GM12878 (cell line): ENCODE results near the gene MRPS27. TPM values are rescaled to one million over a fixed set of nuclear protein-coding genes. Genes with fewer than 3 reads are reported as not detected.

Experiments
- ATAC-seq: fragments of 200-7000 bp; cut with Tn5 transposase; 3 replicates; pipeline ENCODE4 v1.9.1; 2020; ENCODE audit warnings: mild to moderate bottlenecking, moderate library complexity
- BruUV-seq: library from RNA; stranded (reverse); fragments of 400-500 nt; replicated peaks from 2 replicates; lab custom pipeline; 2021; lab: Mats Ljungman, UMichigan
- CTCF ChIA-PET: fragments of 300-600 bp; sonication (Branson Sonifier 250); formaldehyde crosslinking; extraction: SDS; loops from one replicate; lab custom pipeline; 2021; ENCODE audit warnings: inconsistent platforms; lab: Yijun Ruan, JAX
- POLR2A ChIA-PET: fragments of 350-600 bp; formaldehyde crosslinking; extraction: SDS; loops from one replicate; lab custom pipeline; 2021; ENCODE audit warnings: inconsistent platforms; lab: Charles Lee
- RAD21 ChIA-PET: fragments of 300-600 bp; sonication (Branson Sonifier 250); formaldehyde crosslinking; loops from one replicate; lab custom pipeline; 2023; ENCODE audit warnings: antibody characterized with exemption; ENCODE audit not compliant: unreplicated experiment; lab: Charles Lee
- SMC1A ChIA-PET: fragments of 300-600 bp; sonication (Branson Sonifier 250); formaldehyde crosslinking; loops from one replicate; lab custom pipeline; 2023; ENCODE audit not compliant: unreplicated experiment, uncharacterized antibody; lab: Charles Lee
- DNase-seq: peaks from one replicate; pipeline ENCODE4 v3.0.0-alpha.2; 2011; ENCODE audit warnings: low read depth, low spot score
- FAIRE-seq: peaks from 3 replicates; lab custom pipeline; 2011; peaks lifted over from hg19 to GRCh38; lab: Jason Lieb, UNC
- H2AFZ ChIP-seq: 2 replicates; pipeline ENCODE4 v1.6.0; 2011; ENCODE audit warnings: low read depth, low read length, control low read depth; ENCODE audit not compliant: control insufficient read depth
- H3K27ac ChIP-seq: 2 replicates; pipeline ENCODE4 v1.5.1; 2011; ENCODE audit warnings: control low read depth; ENCODE audit not compliant: control insufficient read depth, insufficient read depth
- H3K27me3 ChIP-seq, 2 experiments: replicated peaks in 1 of 2; 2 replicates each; pipeline versions ENCODE4 v1.6.0 to v1.6.1; 2011; ENCODE audit warnings: low read length in 1 of 2; ENCODE audit not compliant: control insufficient read depth in 2 of 2, insufficient read depth in 2 of 2
- H3K36me3 ChIP-seq, 2 experiments: 2 replicates each; pipeline ENCODE4 v1.5.1; 2011; ENCODE audit warnings: low read length in 1 of 2; ENCODE audit not compliant: control insufficient read depth in 2 of 2, insufficient read depth in 2 of 2
- H3K4me1 ChIP-seq: 2 replicates; pipeline ENCODE4 v1.6.1; 2011; ENCODE audit warnings: mild to moderate bottlenecking, low read length, moderate library complexity, mixed read lengths; ENCODE audit not compliant: control insufficient read depth, insufficient read depth
- H3K4me2 ChIP-seq: 2 replicates; pipeline ENCODE4 v1.6.0; 2011; ENCODE audit warnings: control low read depth; ENCODE audit not compliant: control insufficient read depth, insufficient read depth
- H3K4me3 ChIP-seq: fragments of 200-600 bp; sonication (generic); 2 replicates; pipeline ENCODE4 v1.5.1; 2016
- H3K79me2 ChIP-seq: 2 replicates; pipeline ENCODE4 v1.6.0; 2011; ENCODE audit warnings: low read length; ENCODE audit not compliant: control insufficient read depth, insufficient read depth
- H3K9ac ChIP-seq: 2 replicates; pipeline ENCODE4 v1.8.0; 2011; ENCODE audit warnings: low read length, control low read depth, mixed read lengths; ENCODE audit not compliant: control insufficient read depth, insufficient read depth
- H3K9me3 ChIP-seq: replicated peaks from 3 replicates; pipeline ENCODE4 v1.5.1; 2011; ENCODE audit warnings: mild to moderate bottlenecking, low read length; ENCODE audit not compliant: control insufficient read depth, insufficient read depth
- H4K20me1 ChIP-seq: 2 replicates; pipeline ENCODE4 v1.6.0; 2011; ENCODE audit not compliant: control insufficient read depth, insufficient read depth
- ASH2L ChIP-seq: fragments of 300-600, 200-600 bp; sonication (generic); IDR thresholded peaks from 2 replicates; pipeline ENCODE4 v1.6.1; 2017; ENCODE audit warnings: low read depth, mild to moderate bottlenecking, borderline replicate concordance
- DPF2 ChIP-seq: fragments of 450-650 bp; IDR thresholded peaks from 2 replicates; pipeline ENCODE4 v1.6.1; 2017; ENCODE audit warnings: mild to moderate bottlenecking
- HDAC2 ChIP-seq: fragments of 200-600 bp; sonication (generic); IDR thresholded peaks from 2 replicates; pipeline ENCODE4 v1.6.1; 2017
- KLF5 ChIP-seq: fragments of 450-650 bp; IDR thresholded peaks from 2 replicates; pipeline ENCODE4 v1.6.1; 2014; ENCODE audit warnings: mild to moderate bottlenecking; ENCODE audit not compliant: partially characterized antibody
- PAX8 ChIP-seq: fragments of 450-650 bp; IDR thresholded peaks from 2 replicates; pipeline ENCODE4 v1.6.1; 2017; ENCODE audit warnings: mild to moderate bottlenecking, moderate library complexity
- RUNX3 ChIP-seq: IDR thresholded peaks from 2 replicates; pipeline ENCODE4 v1.6.1; 2012; ENCODE audit warnings: low read length, inconsistent platforms
- SP1 ChIP-seq: IDR thresholded peaks from one replicate; pipeline ENCODE4 v1.6.1; 2011; ENCODE audit warnings: low read depth, low read length
- SPI1 ChIP-seq: IDR thresholded peaks from 2 replicates; pipeline ENCODE4 v1.6.1; 2011; ENCODE audit warnings: low read depth, mild to moderate bottlenecking, low read length, moderate library complexity, borderline replicate concordance; ENCODE audit not compliant: insufficient read depth
- ZBTB33 ChIP-seq: fragments of 450-650 bp; IDR thresholded peaks from 2 replicates; pipeline ENCODE4 v1.6.1; 2017; ENCODE audit warnings: mild to moderate bottlenecking
- ZSCAN29 ChIP-seq: fragments of 450-650 bp; IDR thresholded peaks from 2 replicates; pipeline ENCODE4 v1.6.1; 2017; ENCODE audit warnings: mild to moderate bottlenecking, moderate library complexity
- WGBS: methylation state at CpG from one replicate; pipeline ENCODE4 v1.1.6; 2016; ENCODE audit warnings: low lambda C conversion rate; ENCODE audit not compliant: insufficient replicate concordance, insufficient coverage; ENCODE audit errors: missing lambda C conversion rate; 5-methylcytosine and 5-hydroxymethylcytosine counted together
- in situ Hi-C: fragments of 300-500 bp; cut with MboI; formaldehyde crosslinking; loops from 9 replicates; pipeline ENCODE4 v1.14.3; 2018; ENCODE audit warnings: mixed read lengths
- intact Hi-C: fragments of 100-400 bp; cut with micrococcal nuclease; formaldehyde crosslinking; loops from one replicate; pipeline ENCODE4 v1.14.2; 2022; ENCODE audit not compliant: unreplicated experiment
- polyA plus RNA-seq, 11 experiments: library from polyadenylated mRNA; depleted of rRNA in 4 of 11; unstranded in 6 of 11; stranded (reverse) in 5 of 11; fragments of >200 nt; fragmentation: Nextera tagmentation in 4 of 11; fragmentation: Illumina TruSeq in 1 of 11; extraction: Ambion mirVana in 4 of 11; extraction: Trizol in 1 of 11; gene quantifications; 1 replicate in 1 of 11; 2 replicates in 10 of 11; pipeline versions ENCODE4 v1.2.1 to v1.2.3, GENCODE V29; 2011 to 2016; ENCODE audit warnings: inconsistent platforms in 2 of 11, missing spikeins in 2 of 11, low read depth in 1 of 11
- total RNA-seq, 4 experiments: library from RNA; depleted of rRNA in 3 of 4; stranded (reverse); fragments of >200 nt in 3 of 4; fragmentation: Illumina TruSeq in 1 of 4; extraction: Trizol in 1 of 4; gene quantifications; 2 replicates each; pipeline versions ENCODE4 v1.2.1 to v1.2.3, GENCODE V29; 2013 to 2021
- TF ChIP-seq, protein P1 (sequence below): IDR thresholded peaks from 2 replicates; pipeline ENCODE4 v1.6.1; 2012; ENCODE audit warnings: low read depth, low read length, improper control_type of control experiment
- TF ChIP-seq, protein P2 (sequence below): fragments of 450-650 bp; formaldehyde crosslinking; IDR thresholded peaks from 2 replicates; pipeline ENCODE4 v1.5.0; 2022; ENCODE audit warnings: mild to moderate bottlenecking, missing genetic modification characterization

Gene MRPS27
- total and polyA plus RNA-seq, 10 of the 15 experiments (the other 5 are each of a cell fraction or from before 2014, with no cell fraction given) = 61.0 to 128 (median 93.0) TPM

DNA sequence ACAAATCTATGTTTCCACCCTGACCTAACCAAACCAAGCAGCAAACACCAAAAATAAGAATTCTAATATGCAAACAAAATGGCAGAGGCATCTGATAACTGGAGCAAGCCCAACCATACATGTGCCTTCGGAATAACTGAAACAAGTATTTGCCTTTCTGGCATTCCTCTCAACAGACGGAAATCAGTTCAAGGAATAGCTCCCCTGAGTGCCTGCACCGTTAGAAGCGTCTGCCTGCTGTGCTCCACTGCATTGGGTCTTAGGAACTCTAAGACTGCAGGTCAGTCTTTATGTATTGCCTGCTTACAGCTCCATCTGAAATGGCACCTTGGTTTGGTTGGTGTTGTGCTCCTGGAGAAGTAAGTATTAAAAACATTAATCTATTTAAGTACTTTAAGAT, 98.5 kb downstream of the MRPS27 start:
- FAIRE-seq = no peak
- no peak for TF ChIP-seq SP1
- no peak for TF ChIP-seq PAX8
- TF ChIP-seq, all 136 proteins: peak for 0
- ChIA-PET SMC1A (interaction anchor here (0.6 to 1.2 kb wide), 3 partner anchors 8 to 38 kb away, joined by 3 read pairs; no protein-coding TSS in a partner anchor), RAD21 (no interaction called here), POLR2A (no interaction called here), CTCF (interaction anchor here (1.0 kb wide), 1 partner anchor 13 kb away, joined by 3 read pairs; no protein-coding TSS in a partner anchor)
- no peak overlapping the region for H2AFZ ChIP-seq
- no peak overlapping the region for H3K4me3 ChIP-seq
- intact Hi-C loops (no loop called here), in situ Hi-C loops (no loop called here)
- no peak for DNase-seq
- no peak overlapping the region for H3K4me2 ChIP-seq
- H3K9me3 ChIP-seq = no peaks in the 10 kb centered on the region
- no TSS peak for BruUV-seq
- no peak overlapping the region for H3K9ac ChIP-seq
- ATAC-seq = no peak
- H3K36me3 ChIP-seq = peaks cover 21 to 59% of the 10 kb centered on the region in 2 experiments
- WGBS = 89% methylated on average over 4 of the region's 4 CpGs
- H3K79me2 ChIP-seq = no peaks in the 10 kb centered on the region
- H3K27me3 ChIP-seq = no peaks in the 10 kb centered on the region
- no peak overlapping the region for H3K27ac ChIP-seq
- no peaks in the 10 kb centered on the region for H3K4me1 ChIP-seq
- H4K20me1 ChIP-seq = no peaks in the 10 kb centered on the region

GRCh38 chr5:72221099-72221498, 98.9 kb downstream of the MRPS27 start:
- no peaks in the 10 kb centered on the region for H4K20me1 ChIP-seq
- no peak overlapping the region for H3K9ac ChIP-seq
- RAD21 ChIA-PET = interaction anchor here (0.8 kb wide), 1 partner anchor 84 kb away, joined by 3 read pairs; no protein-coding TSS in a partner anchor
- no peak for ATAC-seq
- no peak overlapping the region for H2AFZ ChIP-seq
- no peak overlapping the region for H3K4me3 ChIP-seq
- no peaks in the 10 kb centered on the region for H3K27me3 ChIP-seq
- DNase-seq = no peak
- POLR2A ChIA-PET = no interaction called here
- BruUV-seq = no TSS peak
- H3K27ac ChIP-seq = no peak overlapping the region
- SMC1A ChIA-PET = interaction anchor here (0.6 to 1.2 kb wide), 4 partner anchors 9 to 38 kb away, joined by 3 read pairs; no protein-coding TSS in a partner anchor
- no peak overlapping the region for H3K4me2 ChIP-seq
- H3K36me3 ChIP-seq = peaks cover 21 to 57% of the 10 kb centered on the region in 2 experiments
- WGBS = 94% methylated on average over 1 of the region's 1 CpG
- no peaks in the 10 kb centered on the region for H3K9me3 ChIP-seq
- no peaks in the 10 kb centered on the region for H3K79me2 ChIP-seq
- no peaks in the 10 kb centered on the region for H3K4me1 ChIP-seq
- CTCF ChIA-PET = interaction anchor here (1.0 kb wide), 1 partner anchor 13 kb away, joined by 3 read pairs; no protein-coding TSS in a partner anchor
- in situ Hi-C loops = no loop called here
- intact Hi-C loops = no loop called here
- FAIRE-seq = no peak
- no peak for TF ChIP-seq KLF5
- TF ChIP-seq ZBTB33 = no peak
- no peak for TF ChIP-seq SPI1
- TF ChIP-seq, protein P1, sequence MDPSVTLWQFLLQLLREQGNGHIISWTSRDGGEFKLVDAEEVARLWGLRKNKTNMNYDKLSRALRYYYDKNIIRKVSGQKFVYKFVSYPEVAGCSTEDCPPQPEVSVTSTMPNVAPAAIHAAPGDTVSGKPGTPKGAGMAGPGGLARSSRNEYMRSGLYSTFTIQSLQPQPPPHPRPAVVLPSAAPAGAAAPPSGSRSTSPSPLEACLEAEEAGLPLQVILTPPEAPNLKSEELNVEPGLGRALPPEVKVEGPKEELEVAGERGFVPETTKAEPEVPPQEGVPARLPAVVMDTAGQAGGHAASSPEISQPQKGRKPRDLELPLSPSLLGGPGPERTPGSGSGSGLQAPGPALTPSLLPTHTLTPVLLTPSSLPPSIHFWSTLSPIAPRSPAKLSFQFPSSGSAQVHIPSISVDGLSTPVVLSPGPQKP = no peak
- no peak for TF ChIP-seq DPF2
- TF ChIP-seq, protein P2, sequence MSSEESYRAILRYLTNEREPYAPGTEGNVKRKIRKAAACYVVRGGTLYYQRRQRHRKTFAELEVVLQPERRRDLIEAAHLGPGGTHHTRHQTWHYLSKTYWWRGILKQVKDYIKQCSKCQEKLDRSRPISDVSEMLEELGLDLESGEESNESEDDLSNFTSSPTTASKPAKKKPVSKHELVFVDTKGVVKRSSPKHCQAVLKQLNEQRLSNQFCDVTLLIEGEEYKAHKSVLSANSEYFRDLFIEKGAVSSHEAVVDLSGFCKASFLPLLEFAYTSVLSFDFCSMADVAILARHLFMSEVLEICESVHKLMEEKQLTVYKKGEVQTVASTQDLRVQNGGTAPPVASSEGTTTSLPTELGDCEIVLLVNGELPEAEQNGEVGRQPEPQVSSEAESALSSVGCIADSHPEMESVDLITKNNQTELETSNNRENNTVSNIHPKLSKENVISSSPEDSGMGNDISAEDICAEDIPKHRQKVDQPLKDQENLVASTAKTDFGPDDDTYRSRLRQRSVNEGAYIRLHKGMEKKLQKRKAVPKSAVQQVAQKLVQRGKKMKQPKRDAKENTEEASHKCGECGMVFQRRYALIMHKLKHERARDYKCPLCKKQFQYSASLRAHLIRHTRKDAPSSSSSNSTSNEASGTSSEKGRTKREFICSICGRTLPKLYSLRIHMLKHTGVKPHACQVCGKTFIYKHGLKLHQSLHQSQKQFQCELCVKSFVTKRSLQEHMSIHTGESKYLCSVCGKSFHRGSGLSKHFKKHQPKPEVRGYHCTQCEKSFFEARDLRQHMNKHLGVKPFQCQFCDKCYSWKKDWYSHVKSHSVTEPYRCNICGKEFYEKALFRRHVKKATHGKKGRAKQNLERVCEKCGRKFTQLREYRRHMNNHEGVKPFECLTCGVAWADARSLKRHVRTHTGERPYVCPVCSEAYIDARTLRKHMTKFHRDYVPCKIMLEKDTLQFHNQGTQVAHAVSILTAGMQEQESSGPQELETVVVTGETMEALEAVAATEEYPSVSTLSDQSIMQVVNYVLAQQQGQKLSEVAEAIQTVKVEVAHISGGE (CRISPR knock-in tag) = no peak
- no peak for TF ChIP-seq ZSCAN29
- no peak for TF ChIP-seq HDAC2
- TF ChIP-seq ASH2L = no peak
- TF ChIP-seq RUNX3 = no peak
